ACC112 (cell line): Measurements from ENCODE around the gene SHTN1.

Source experiments
- H2AFZ ChIP-seq: fragments of 200-600 bp; sonication (generic); one replicate; pipeline ENCODE4 v1.6.0; 2017; ENCODE audit warnings: antibody characterized with exemption, low read length; ENCODE audit not compliant: unreplicated experiment
- H3K27ac ChIP-seq: fragments of 200-600 bp; sonication (generic); 2 replicates; pipeline ENCODE4 v1.5.1; 2014; ENCODE audit warnings: low read depth, mild to moderate bottlenecking, antibody characterized with exemption, low read length, moderate library complexity
- H3K27me3 ChIP-seq: fragments of 200-600 bp; sonication (generic); 2 replicates; pipeline ENCODE4 v1.6.1; 2014; ENCODE audit warnings: mild to moderate bottlenecking, antibody characterized with exemption, low read length, moderate library complexity, mixed read lengths; ENCODE audit not compliant: insufficient read depth
- H3K36me3 ChIP-seq: fragments of 200-600 bp; sonication (generic); 2 replicates; pipeline ENCODE4 v1.6.1; 2016; ENCODE audit warnings: mild to moderate bottlenecking, antibody characterized with exemption, low read length, moderate library complexity, mixed read lengths; ENCODE audit not compliant: insufficient read depth
- H3K4me1 ChIP-seq: fragments of 200-600 bp; sonication (generic); one replicate; pipeline ENCODE4 v1.6.1; 2016; ENCODE audit warnings: low read length, mixed read lengths; ENCODE audit not compliant: insufficient read depth, unreplicated experiment, control insufficient read depth
- H3K4me3 ChIP-seq: fragments of 200-600 bp; sonication (generic); 2 replicates; pipeline ENCODE4 v1.5.1; 2014; ENCODE audit warnings: mild to moderate bottlenecking, low read depth, low read length
- H3K79me2 ChIP-seq: fragments of 200-600 bp; sonication (generic); one replicate; pipeline ENCODE4 v1.6.0; 2016; ENCODE audit warnings: low read length; ENCODE audit not compliant: control insufficient read depth, unreplicated experiment, insufficient read depth

SHTN1 gene

DNA sequence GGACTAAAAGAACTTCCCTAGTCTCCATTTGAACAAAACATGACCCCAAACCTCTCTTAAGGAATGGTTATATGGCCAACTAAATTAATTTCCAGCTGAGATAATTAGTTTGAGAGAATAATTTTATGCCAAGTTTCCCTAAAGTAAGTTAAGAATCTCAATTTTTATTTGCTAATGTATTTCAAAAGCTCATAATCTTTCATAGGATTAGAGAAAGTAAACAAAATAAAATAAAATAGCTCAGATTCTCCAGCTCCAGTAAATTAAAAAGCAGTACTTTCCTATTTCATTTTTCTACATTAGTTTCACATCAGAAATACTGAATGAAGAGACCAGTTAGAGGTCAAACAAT is 111.3 kb downstream of the SHTN1 start:
- Histone ChIP-seq H3K4me1 (peaks cover 27% of the 10 kb centered on the region), H3K27ac (no peak overlapping the region), H2AFZ (no peak overlapping the region)

DNA sequence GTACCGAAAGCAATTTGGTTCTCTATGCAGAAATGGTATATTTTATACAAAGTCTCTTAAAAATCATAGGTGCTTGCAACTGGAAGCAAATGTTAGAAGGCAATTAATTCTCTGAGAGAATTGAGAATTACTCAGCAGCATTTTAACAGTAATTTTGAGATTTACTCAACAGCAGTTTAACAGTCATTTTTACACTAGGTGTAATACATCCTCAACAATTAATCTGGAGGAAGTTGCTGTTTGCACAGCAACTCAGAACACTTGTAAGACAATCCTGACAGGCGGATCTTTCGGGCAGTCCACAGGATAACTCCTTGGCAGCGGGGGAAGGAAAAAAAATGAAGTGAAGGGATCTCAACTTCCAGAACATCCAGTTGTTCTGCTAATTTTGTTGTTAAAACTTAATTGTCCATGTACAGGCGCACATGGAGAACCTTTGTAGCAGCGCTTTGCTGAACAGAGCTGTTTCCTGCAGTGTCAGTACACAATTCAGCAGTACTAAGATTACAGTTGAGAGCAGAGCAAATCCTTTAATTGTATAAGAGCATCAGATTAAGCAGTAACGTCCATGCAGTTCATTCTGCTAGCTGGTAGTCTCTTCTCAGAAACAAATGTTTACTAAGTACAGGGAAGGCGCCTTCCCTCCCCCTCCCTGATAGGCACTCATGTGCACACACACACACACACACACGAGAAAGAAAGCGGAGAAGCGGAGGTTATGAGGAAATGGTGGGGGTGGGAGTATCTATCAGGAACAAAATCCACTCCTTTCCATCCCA is 111.9 kb downstream of the SHTN1 start:
- Histone ChIP-seq H3K4me3 (no peak overlapping the region), H3K4me1 (peaks cover 33% of the 10 kb centered on the region), H3K36me3 (no peaks in the 10 kb centered on the region), H3K79me2 (no peaks in the 10 kb centered on the region), H3K27me3 (no peaks in the 10 kb centered on the region), H2AFZ (no peak overlapping the region), H3K27ac (no peak overlapping the region)

More for the DNA sequence above, 111.3 kb downstream of the SHTN1 start:
- no peaks in the 10 kb centered on the region for H3K79me2 ChIP-seq
- H3K27me3 ChIP-seq, result no peaks in the 10 kb centered on the region
- no peak overlapping the region for H3K4me3 ChIP-seq
- H3K36me3 ChIP-seq, result no peaks in the 10 kb centered on the region

DNA sequence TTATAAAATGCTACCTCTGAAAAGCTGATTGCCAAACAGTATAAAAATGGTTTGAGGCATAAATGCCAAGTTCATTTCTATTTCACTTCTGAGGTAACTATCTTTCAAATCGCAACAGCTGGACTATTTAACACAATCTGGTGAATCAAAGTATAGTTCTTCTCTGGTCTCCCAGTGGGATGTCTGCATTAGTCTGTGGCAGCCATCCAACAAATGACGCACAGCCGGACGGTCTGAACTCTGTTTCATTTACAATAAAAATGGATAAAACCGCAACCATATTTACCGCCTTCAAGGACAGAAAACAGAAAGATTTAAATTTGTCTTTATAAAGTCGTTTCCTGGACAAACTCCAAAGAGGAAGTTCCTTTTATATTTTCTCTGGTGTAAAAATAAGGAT is 113.8 kb downstream of the SHTN1 start:
- H3K27me3 ChIP-seq, result no peaks in the 10 kb centered on the region
- peak overlapping the region; percentile 36 for H2AFZ ChIP-seq
- H3K4me1 ChIP-seq, result peaks cover 37% of the 10 kb centered on the region
- no peaks in the 10 kb centered on the region for H3K79me2 ChIP-seq
- H3K27ac ChIP-seq, result peak overlapping the region; percentile 25; the same call in 1 of the 2 replicates
- H3K4me3 ChIP-seq, result peak overlapping the region; percentile 45
- H3K36me3 ChIP-seq, result no peaks in the 10 kb centered on the region

DNA sequence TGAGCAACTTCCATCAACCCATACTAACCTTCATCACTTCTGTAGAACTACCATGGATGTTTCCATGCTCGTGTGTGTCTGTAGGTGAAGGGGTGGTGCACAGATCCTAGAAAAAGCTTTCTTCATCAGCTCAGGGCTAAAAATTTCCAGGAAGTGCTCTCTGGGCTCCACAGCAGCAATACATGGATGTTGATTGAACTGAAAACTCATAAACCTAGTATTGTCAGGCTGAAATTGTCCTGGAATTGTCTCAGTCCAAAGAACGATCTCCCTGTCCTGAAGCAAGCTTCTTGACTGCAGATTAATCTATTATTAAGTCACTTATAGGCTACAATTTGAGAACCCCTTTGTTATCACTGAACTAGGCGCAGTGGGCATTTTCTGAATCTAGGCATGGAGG is 115.9 kb downstream of the SHTN1 start:
- Histone ChIP-seq H3K4me3 (no peak overlapping the region), H3K27ac (no peak overlapping the region), H3K27me3 (no peaks in the 10 kb centered on the region), H3K79me2 (no peaks in the 10 kb centered on the region), H3K36me3 (no peaks in the 10 kb centered on the region), H3K4me1 (peaks cover 37% of the 10 kb centered on the region), H2AFZ (no peak overlapping the region)

DNA sequence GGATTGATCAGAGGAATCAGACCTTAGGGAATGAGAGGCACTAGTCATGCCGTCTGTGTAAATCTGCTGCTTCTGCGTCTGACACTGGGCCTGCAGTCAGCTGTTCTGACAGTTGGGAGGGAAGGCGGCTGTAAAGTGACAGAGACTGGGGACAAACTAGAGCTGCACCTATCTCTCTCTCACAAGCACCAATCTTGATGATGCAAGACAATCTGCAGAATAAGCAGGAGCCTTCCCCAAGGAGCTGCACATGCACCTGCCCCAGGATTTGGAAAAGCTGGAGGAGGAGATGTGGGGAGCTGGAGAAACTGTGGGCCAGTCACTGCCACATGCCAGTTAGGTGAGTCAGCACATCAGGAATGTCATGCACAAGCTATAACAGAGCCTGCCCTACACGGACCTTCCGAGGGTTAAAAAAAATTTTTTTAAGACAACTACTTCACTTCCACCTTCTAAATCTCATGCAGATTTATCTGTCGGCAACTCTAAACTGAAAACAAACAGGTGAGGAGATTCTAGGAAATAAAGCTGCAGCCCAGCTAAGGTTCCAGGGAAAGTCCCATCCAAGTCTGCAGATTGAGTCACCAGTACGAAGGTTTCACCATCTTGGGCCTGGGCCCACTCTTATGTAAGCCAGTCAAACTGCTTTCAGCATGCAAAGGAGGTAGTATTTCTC is 116.5 kb downstream of the SHTN1 start:
- Histone ChIP-seq H3K4me3 (peak overlapping the region; percentile 3; the same call in 1 of the 2 replicates), H2AFZ (no peak overlapping the region), H3K79me2 (no peaks in the 10 kb centered on the region), H3K4me1 (peaks cover 37% of the 10 kb centered on the region), H3K27me3 (no peaks in the 10 kb centered on the region), H3K27ac (no peak overlapping the region), H3K36me3 (no peaks in the 10 kb centered on the region)

DNA sequence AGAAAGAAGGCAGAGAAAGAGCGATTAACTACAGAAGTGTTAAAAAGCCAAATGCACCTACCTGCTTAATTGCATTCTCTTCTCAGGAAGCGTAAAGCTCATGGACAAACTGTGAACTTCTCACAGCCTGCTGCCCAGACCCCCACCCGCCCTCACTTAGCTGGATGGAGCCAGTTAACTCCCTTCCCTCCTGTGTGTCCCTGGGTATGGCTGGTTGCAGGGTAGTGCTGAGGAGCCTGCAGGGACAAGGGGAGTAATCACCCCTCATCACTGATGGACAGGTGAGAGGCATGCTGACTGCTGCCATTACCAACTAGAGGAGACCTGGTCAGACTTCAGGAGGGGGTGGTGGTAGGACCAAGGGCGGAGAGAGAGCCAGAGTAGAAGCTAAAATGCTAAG is 118.2 kb downstream of the SHTN1 start:
- Histone ChIP-seq H3K4me3 (no peak overlapping the region), H3K36me3 (no peaks in the 10 kb centered on the region), H3K27ac (no peak overlapping the region), H3K79me2 (no peaks in the 10 kb centered on the region), H2AFZ (no peak overlapping the region), H3K27me3 (no peaks in the 10 kb centered on the region), H3K4me1 (peaks cover 33% of the 10 kb centered on the region)

DNA sequence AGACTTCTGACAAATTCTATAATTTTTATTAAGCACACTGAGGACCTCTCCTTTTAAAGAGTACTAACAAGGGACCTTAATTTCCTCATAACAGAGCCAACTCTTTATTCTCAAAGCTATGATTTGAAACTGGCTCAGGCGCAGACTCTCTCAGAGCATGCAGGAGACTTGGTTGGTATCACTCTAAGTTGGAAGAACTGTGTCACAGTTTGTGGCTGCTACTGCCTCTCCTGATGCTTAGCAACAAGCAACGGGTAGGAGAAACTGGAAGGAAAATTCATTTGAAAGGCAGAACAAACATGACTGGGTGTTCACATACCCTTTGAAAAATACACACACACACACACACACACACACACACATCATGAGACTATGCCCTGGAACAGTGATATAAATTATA is 122.3 kb downstream of the SHTN1 start:
- no peak overlapping the region for H3K4me3 ChIP-seq
- no peak overlapping the region for H2AFZ ChIP-seq
- no peak overlapping the region for H3K27ac ChIP-seq
- no peaks in the 10 kb centered on the region for H3K36me3 ChIP-seq
- H3K27me3 ChIP-seq, result peaks cover 7% of the 10 kb centered on the region; the same call in 1 of the 2 replicates
- peaks cover under 1% of the 10 kb centered on the region for H3K4me1 ChIP-seq
- no peaks in the 10 kb centered on the region for H3K79me2 ChIP-seq

DNA sequence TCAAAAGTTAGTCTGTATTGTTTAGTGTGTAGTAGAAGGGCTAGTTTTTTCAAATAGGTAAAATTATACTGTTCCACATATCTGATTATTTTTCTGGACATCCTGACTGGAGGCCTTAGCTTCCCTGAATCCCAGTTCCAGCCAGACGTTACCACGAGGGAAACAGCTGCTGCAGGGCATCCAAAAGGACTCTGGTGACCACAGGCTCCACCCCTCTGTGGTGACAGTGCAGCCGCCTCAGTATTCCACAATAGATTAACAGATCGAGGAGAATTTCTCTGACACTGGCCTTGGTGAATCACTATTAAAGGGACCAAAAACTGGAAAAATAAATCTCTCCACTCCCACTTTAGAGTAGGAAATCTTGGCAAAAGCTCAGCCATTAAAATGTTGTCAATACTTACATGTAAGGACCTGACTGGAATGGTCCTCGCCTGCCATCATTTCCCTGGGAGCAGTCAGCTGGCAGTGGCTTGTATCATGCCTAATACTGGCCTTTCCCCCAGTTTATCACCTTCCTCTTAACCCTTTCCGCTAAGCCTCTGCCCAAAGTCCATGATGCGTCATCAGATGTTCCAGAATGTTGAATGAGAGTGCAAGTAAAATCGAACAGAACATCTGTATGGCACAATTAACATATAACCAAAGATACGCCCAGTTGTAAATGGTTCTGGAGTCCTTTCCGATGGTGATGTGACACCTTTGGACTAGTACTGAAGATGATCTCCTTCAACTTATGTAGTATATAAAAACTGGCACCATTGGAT is 124.1 kb downstream of the SHTN1 start:
- Histone ChIP-seq H2AFZ (no peak overlapping the region), H3K4me1 (no peaks in the 10 kb centered on the region), H3K36me3 (no peaks in the 10 kb centered on the region), H3K79me2 (no peaks in the 10 kb centered on the region), H3K27me3 (peaks cover 22% of the 10 kb centered on the region; the same call in 1 of the 2 replicates), H3K4me3 (no peak overlapping the region), H3K27ac (no peak overlapping the region)

DNA sequence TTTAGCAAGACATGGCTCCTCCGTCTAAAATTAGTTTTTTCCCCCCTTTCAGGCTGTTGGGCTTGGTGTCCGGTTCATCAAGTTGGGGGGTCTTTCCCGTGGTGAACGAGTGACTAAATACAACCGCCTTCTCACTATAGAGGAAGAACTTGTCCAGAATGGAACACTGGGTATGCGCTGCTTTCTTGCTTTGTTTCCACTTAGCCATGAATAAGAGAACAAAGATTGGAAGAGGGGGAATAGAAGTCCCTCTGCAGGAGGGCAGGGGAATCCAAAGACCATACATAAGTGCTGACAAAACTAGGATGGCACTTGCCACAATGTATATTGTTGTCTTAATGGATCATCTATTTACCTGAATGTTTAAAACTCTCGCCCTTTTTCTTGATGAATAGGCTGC is 125.2 kb downstream of the SHTN1 start:
- Histone ChIP-seq H3K4me3 (no peak overlapping the region), H3K27ac (no peak overlapping the region), H3K27me3 (peaks cover 30% of the 10 kb centered on the region), H2AFZ (no peak overlapping the region), H3K79me2 (no peaks in the 10 kb centered on the region), H3K36me3 (no peaks in the 10 kb centered on the region), H3K4me1 (no peaks in the 10 kb centered on the region)

DNA sequence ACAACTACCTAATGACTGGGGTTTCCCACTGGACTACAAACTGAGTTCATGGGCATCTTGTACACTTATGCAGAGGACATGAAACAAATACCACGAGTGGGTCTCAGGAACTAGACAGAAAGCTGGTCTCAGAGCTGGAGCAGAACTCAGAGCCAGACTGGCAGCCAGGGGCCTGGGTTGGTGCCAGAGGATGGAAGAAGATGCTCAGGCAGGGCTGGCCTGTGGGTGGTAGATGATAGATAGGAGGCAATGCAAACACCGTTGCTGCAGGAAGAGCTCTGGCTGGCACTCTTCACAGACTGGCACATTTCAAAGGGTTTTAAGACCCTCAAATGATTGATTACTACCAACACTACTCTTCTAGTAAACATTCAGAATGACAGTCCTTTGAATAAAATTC is 126.9 kb downstream of the SHTN1 start:
- Histone ChIP-seq H3K4me1 (no peaks in the 10 kb centered on the region), H3K4me3 (no peak overlapping the region), H3K27ac (no peak overlapping the region), H3K36me3 (no peaks in the 10 kb centered on the region), H3K27me3 (peaks cover 47% of the 10 kb centered on the region), H2AFZ (no peak overlapping the region), H3K79me2 (no peaks in the 10 kb centered on the region)
